Measurements from ENCODE around the gene CELSR1.

CELSR1 gene

GRCh38 chr22:46439576-46440465 lies 97.6 kb downstream of the CELSR1 start:
- no peak for DNase-seq

DNA sequence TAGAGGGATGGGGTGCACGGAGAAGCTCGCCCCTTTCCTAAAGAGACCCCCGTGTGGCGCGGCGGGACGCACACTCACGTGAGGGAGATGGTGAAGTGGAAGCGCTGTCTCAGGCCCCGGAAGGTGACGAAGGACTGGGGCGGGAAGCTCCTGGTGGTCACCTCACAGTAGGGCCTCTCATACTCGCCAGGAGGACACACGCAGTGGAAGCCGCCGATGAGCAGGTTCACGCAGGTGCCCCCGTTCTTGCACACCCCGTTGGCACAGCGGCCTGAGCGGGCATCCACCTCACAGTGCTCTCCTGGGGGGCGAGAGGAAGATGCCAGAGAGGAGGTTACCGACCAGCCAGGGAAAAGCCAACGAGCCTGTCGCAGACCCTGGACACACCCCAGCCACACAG lies 98.3 kb downstream of the CELSR1 start:
- no peak for DNase-seq

DNA sequence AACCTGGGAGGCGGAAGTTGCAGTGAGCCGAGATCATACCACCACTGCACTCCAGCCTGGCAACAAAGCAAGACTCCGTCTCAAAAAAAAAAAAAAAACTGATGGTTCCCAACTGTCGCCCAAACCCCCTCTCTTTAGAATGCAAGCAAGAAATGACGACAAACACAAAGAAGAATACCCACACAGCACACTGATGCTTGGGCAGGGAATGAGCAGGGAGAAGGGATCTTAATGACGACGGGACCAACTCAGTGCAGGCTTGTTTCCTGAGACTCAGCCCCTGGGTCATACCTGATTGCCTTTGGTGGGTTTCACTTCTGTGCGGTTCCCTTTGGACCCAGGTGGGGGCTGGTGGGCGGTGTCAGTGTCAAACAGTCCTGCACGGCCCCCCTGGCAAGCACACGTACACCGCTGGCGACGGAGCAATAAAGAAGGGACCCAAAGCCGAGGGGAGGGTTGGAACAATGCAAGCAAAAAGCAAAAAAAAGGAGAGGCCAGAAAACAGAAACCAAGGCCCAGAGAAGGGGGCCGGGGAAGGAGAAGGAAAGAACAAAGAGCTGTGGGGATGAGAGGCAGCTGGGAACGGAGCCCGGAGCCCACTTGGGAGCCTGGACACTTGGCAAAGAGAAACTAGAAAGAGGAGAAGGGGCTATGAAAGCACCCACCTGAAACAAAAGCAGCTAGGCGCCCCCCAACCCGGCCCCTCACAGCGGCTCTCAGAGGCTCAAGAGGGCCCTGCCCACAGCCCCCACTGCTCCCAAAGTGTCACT lies 99.6 kb downstream of the CELSR1 start:
- DNase-seq, result no peak

GRCh38 chr22:46436595-46437175 lies 100.7 kb downstream of the CELSR1 start:
- peak; percentile 39 for DNase-seq

DNA sequence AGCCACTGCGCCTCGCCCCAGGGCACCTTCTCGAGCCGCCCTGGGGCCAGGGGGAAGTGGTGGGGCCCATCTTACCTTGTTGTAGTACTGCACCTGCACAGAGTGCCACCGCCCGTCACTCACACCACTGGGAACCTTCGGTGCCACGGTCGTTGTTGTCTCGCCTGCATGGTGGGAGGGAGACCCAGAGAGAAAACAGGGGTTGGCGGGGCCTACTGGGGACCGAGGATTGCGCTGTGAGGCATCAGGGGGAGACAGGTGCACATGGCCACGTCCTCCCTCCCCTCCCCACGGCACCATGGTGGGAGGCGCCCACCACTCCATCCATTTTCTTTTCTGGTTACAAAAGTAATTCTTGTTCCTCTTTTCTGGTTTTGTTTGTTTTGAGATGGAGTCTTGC lies 104.1 kb downstream of the CELSR1 start:
- DNase-seq, result no peak

- DNase-seq, result no peak
Observed at GRCh38 chr22:46432164-46433068, 105.0 kb downstream of the CELSR1 start.

GRCh38 chr22:46430961-46431838 lies 106.2 kb downstream of the CELSR1 start:
- DNase-seq, result no peak

GRCh38 chr22:46429325-46429853 lies 108.0 kb downstream of the CELSR1 start:
- no peak for DNase-seq

DNA sequence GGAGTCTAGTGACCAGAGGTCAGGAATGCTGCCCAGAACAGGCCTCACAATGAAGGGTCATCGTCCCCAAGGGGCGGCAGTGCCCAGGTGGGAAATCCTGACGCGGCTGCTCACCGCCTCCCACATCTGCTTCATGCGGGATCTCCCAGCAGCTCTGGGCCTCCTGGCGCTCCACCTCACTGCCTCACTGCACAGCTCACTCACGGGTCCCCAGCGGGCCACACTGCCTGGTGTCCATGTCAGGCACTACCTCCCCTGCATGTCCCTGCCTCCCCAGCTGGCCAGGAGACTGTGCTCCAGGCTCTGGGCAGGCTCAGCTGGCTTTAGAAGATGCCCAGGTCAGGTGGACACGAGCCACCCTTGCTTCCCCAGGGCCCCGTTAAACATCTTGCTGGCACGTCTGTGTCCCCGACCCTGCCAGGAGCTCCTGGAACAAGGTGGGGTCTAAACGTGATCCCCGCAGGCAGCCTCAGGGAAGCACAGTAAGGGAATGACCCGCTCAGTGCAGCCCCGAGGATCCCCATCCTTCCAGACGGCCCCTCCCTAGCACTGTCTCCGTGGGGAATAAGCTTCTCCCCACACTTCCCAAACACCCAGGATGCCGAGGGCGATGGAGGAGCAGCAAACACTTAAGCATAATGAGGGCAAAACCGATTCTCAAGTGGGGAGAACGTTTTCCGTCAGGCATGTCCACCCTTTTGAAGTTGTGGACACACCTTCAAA lies 108.7 kb downstream of the CELSR1 start:
- no peak for DNase-seq

DNA sequence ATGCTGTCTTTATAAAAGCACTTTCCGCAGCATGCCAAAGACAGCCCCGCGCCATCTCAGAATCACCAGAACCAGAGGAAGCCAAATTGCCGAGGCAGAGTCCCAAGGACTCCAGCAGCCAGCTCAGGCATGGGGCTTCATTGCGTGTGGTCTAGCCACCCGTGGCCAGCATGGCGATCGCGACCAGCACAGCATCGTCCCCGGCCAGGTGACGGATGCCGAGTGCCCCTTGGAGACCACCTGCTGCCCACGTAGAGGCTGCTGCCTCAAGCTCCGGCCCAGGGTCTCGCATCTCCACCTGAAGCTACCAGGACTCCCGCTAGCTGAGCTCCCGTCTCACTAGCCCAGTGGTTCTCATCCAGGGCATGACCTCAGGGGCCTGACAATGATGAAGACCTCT lies 109.2 kb downstream of the CELSR1 start:
- no peak for DNase-seq

DNA sequence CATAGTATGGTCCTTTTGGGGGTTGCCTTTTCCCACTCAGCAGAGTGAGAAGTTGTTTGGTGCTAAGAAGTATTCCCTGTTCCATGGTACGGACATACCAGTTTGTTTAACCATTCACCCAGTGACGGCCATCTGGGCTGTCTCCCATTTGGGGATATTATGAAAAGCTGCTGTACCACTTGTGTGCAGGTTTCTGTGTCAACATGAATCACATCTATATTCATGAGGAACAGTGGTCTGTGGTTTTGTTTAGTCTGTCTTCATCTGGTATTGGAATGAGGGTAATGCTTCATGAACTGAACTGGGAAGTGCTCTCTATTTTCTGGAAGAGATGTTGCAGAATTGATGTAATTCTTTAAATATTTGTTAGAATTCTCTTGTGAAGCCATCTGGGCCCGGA lies 112.4 kb downstream of the CELSR1 start:
- peak; percentile 66 for DNase-seq

GRCh38 chr22:46424496-46424895 lies 112.9 kb downstream of the CELSR1 start:
- DNase-seq, result no peak

DNA sequence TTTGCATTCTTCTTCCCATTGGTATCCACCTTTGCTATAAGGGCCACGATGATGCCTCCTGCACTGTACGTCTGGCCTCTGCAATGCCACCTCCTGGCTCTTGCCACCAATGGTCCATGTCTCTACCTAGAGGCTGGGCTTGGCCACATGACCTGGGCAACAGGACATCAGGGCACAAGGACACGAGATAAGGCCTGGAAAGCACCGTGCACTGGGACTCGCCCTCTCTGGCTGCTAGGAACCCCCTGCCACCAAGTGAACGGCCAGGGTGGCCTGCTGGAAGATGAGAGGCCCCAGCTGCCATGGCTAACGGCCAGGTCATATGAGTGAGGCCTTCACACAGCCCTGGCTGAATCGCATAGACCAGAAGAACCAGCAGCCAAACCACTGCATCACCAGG lies 114.5 kb downstream of the CELSR1 start:
- DNase-seq, result no peak

GRCh38 chr22:46421267-46421666 lies 116.2 kb downstream of the CELSR1 start:
- no peak for DNase-seq

GRCh38 chr22:46419754-46420571 lies 117.5 kb downstream of the CELSR1 start:
- no peak for DNase-seq

GRCh38 chr22:46418827-46419226 lies 118.6 kb downstream of the CELSR1 start:
- no peak for DNase-seq

DNA sequence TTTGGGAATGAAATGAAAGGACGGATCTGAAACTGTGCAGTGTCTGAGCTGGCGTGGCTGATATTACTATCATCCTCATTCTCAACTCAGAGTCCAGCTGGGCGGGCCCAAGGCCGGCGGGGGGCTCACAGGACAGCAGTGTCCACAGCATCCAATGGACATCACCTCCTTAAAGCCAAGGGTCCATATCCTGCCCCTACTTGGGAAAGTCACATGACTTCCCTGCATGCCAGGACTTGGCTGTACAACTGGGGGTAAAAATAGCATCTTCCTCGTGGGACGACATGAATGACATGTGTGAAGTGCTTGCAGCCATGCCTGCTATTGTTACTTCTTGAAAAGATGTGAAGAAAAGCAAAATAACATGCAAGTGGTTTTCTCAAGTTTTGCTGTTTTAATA lies 119.7 kb downstream of the CELSR1 start:
- DNase-seq, result no peak

GRCh38 chr22:46416891-46417580 lies 120.4 kb downstream of the CELSR1 start:
- DNase-seq, result no peak

GRCh38 chr22:46416520-46416871 lies 120.9 kb downstream of the CELSR1 start:
- DNase-seq, result no peak
